A673 (cell line): ENCODE results near the gene FUBP1. TPM values are rescaled to one million over a fixed set of nuclear protein-coding genes. Genes with fewer than 3 reads are reported as not detected.

Experiments
- BruUV-seq: library from RNA; stranded (reverse); fragments of 400-500 nt; replicated peaks from 2 replicates; lab custom pipeline; 2021; lab: Mats Ljungman, UMichigan
- CTCF ChIA-PET: fragments of 300-600 bp; sonication (Branson Sonifier 250); formaldehyde crosslinking; loops from one replicate; lab custom pipeline; 2022; ENCODE audit warnings: antibody characterized with exemption; lab: Charles Lee
- POLR2A ChIA-PET: fragments of 300-600 bp; sonication (Branson Sonifier 250); formaldehyde crosslinking; loops from one replicate; lab custom pipeline; 2022; ENCODE audit warnings: antibody characterized with exemption; ENCODE audit not compliant: low non-redundant PET; lab: Charles Lee
- DNase-seq: peaks from one replicate; pipeline ENCODE4 v3.0.0-alpha.2; 2015; ENCODE audit warnings: low spot score
- H3K27ac ChIP-seq: fragments of 200-600 bp; sonication (generic); 2 replicates; pipeline ENCODE4 v1.5.1; 2016; ENCODE audit warnings: mixed run types, low read depth, mild to moderate bottlenecking, mixed read lengths, antibody characterized with exemption, low read length; ENCODE audit not compliant: poor library complexity, severe bottlenecking
- H3K27me3 ChIP-seq: fragments of 200-600 bp; sonication (generic); replicated peaks from 2 replicates; pipeline ENCODE4 v1.6.1; 2017; ENCODE audit warnings: mixed run types, low read depth, mild to moderate bottlenecking, mixed read lengths, antibody characterized with exemption, low read length; ENCODE audit not compliant: insufficient read depth, poor library complexity
- H3K36me3 ChIP-seq: fragments of 200-600 bp; sonication (generic); 2 replicates; pipeline ENCODE4 v1.6.1; 2016; ENCODE audit warnings: mixed run types, mild to moderate bottlenecking, mixed read lengths, antibody characterized with exemption, low read length; ENCODE audit not compliant: insufficient read depth, poor library complexity, severe bottlenecking
- H3K4me1 ChIP-seq: fragments of 200-600 bp; sonication (generic); 2 replicates; pipeline ENCODE4 v1.6.1; 2017; ENCODE audit warnings: mixed run types, mild to moderate bottlenecking, mixed read lengths, antibody characterized with exemption, low read length; ENCODE audit not compliant: insufficient read depth, poor library complexity, severe bottlenecking
- H3K4me3 ChIP-seq: fragments of 200-600 bp; sonication (generic); 2 replicates; pipeline ENCODE4 v1.5.1; 2016; ENCODE audit warnings: low read depth, mixed run types, mild to moderate bottlenecking, mixed read lengths, low read length; ENCODE audit not compliant: poor library complexity, severe bottlenecking
- H3K9me3 ChIP-seq: fragments of 200-600 bp; sonication (generic); 2 replicates; pipeline ENCODE4 v1.6.1; 2016; ENCODE audit warnings: mixed run types, low read depth, mild to moderate bottlenecking, mixed read lengths, antibody characterized with exemption, low read length; ENCODE audit not compliant: poor library complexity, severe bottlenecking
- EZH2 ChIP-seq: fragments of 200-600 bp; sonication (generic); IDR thresholded peaks from 2 replicates; pipeline ENCODE4 v1.6.1; 2017; ENCODE audit warnings: borderline replicate concordance, low read depth, mild to moderate bottlenecking, mixed read lengths, antibody characterized with exemption, low read length; ENCODE audit not compliant: poor library complexity, severe bottlenecking
- intact Hi-C: fragments of 100-400 bp; cut with micrococcal nuclease; formaldehyde crosslinking; loops from one replicate; pipeline ENCODE4 v1.10.0; 2022; ENCODE audit not compliant: unreplicated experiment
- total RNA-seq: library from RNA; stranded (reverse); gene quantifications from 2 replicates; pipeline ENCODE4 v1.2.3, GENCODE V29; 2021
- TF ChIP-seq, protein P1 (sequence below): fragments of 300-800, 200-600 bp; sonication (generic); conservative IDR thresholded peaks from 2 replicates; pipeline ENCODE4 v1.5.1; 2017; ENCODE audit warnings: low read depth, mild to moderate bottlenecking, antibody characterized with exemption, low read length, moderate library complexity, mixed read lengths

The FUBP1 gene
- total RNA-seq, 1 experiment from 2014 or later = 213 TPM

GRCh38 chr1:77990629-77991204 is 11.8 kb upstream of the FUBP1 start:
- no peaks in the 10 kb centered on the region for H3K9me3 ChIP-seq
- intact Hi-C loops = no loop called here
- no peaks in the 10 kb centered on the region for H3K36me3 ChIP-seq
- H3K4me3 ChIP-seq = no peak overlapping the region
- H3K27me3 ChIP-seq = no peaks in the 10 kb centered on the region
- no peaks in the 10 kb centered on the region for H3K4me1 ChIP-seq
- no TSS peak for BruUV-seq
- CTCF ChIA-PET = no interaction called here
- no peak overlapping the region for H3K27ac ChIP-seq
- TF ChIP-seq EZH2 = no peak
- TF ChIP-seq, protein P1, sequence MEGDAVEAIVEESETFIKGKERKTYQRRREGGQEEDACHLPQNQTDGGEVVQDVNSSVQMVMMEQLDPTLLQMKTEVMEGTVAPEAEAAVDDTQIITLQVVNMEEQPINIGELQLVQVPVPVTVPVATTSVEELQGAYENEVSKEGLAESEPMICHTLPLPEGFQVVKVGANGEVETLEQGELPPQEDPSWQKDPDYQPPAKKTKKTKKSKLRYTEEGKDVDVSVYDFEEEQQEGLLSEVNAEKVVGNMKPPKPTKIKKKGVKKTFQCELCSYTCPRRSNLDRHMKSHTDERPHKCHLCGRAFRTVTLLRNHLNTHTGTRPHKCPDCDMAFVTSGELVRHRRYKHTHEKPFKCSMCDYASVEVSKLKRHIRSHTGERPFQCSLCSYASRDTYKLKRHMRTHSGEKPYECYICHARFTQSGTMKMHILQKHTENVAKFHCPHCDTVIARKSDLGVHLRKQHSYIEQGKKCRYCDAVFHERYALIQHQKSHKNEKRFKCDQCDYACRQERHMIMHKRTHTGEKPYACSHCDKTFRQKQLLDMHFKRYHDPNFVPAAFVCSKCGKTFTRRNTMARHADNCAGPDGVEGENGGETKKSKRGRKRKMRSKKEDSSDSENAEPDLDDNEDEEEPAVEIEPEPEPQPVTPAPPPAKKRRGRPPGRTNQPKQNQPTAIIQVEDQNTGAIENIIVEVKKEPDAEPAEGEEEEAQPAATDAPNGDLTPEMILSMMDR = no peak
- no peak for DNase-seq
- POLR2A ChIA-PET = no interaction called here

DNA sequence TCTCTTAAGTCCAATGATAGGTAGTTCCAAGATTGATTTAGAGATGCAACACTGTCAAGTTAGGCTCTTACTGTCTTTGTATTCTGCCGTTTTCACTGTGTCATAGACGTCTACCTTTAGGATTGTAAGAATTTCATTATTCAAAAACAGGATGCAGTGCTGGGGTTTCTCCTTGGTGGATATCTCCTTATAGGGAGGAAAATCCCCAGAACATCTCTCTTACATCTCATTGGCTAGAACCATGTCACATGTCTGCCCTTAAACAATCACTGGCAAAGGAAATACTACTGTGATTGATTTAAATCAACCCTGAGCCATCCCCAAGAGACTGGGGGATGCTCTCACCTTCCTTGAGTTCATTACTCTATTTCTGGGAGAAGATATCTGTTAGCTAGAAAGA is 10.9 kb upstream of the FUBP1 start:
- H3K4me1 ChIP-seq = no peaks in the 10 kb centered on the region
- intact Hi-C loops = no loop called here
- BruUV-seq = no TSS peak
- H3K36me3 ChIP-seq = no peaks in the 10 kb centered on the region
- H3K27ac ChIP-seq = no peak overlapping the region
- H3K4me3 ChIP-seq = no peak overlapping the region
- TF ChIP-seq, protein P1 = no peak
- TF ChIP-seq EZH2 = no peak
- H3K9me3 ChIP-seq = no peaks in the 10 kb centered on the region
- ChIA-PET CTCF (no interaction called here), POLR2A (no interaction called here)
- no peaks in the 10 kb centered on the region for H3K27me3 ChIP-seq
- DNase-seq = no peak

- intact Hi-C loops = no loop called here
- BruUV-seq = no TSS peak
- Histone ChIP-seq H3K27me3 (no peaks in the 10 kb centered on the region), H3K36me3 (no peaks in the 10 kb centered on the region), H3K9me3 (no peaks in the 10 kb centered on the region), H3K27ac (no peak overlapping the region), H3K4me1 (peaks cover 3% of the 10 kb centered on the region), H3K4me3 (no peak overlapping the region)
- ChIA-PET POLR2A (no interaction called here), CTCF (no interaction called here)
- DNase-seq = no peak
- no peak for TF ChIP-seq EZH2
- TF ChIP-seq, protein P1 = no peak
Measured at GRCh38 chr1:77987919-77988318, 9.0 kb upstream of the FUBP1 start.
